Calu3 (cell line): ENCODE data around the gene CPNE8. TPM values are rescaled to one million over a fixed set of nuclear protein-coding genes. Genes with fewer than 3 reads are reported as not detected.

ENCODE experiments used
- BruUV-seq: library from RNA; stranded (reverse); fragments of 400-500 nt; replicated peaks from 2 replicates; lab custom pipeline; 2021; lab: Mats Ljungman, UMichigan
- CTCF ChIA-PET: fragments of 300-600 bp; sonication (Branson Sonifier 250); formaldehyde crosslinking; loops from one replicate; lab custom pipeline; 2022; ENCODE audit warnings: antibody characterized with exemption; lab: Charles Lee
- DNase-seq: peaks from one replicate; pipeline ENCODE4 v3.0.0; 2022
- H3K27ac Mint-ChIP-seq: one replicate; pipeline ENCODE4 v1.8.0; 2022; ENCODE audit warnings: mixed read lengths; ENCODE audit not compliant: unreplicated experiment
- H3K27me3 Mint-ChIP-seq: one replicate; pipeline ENCODE4 v1.8.0; 2022; ENCODE audit warnings: mixed read lengths; ENCODE audit not compliant: unreplicated experiment
- H3K36me3 Mint-ChIP-seq: one replicate; pipeline ENCODE4 v1.8.0; 2022; ENCODE audit warnings: mild to moderate bottlenecking, moderate library complexity, mixed read lengths; ENCODE audit not compliant: insufficient read depth, unreplicated experiment
- H3K4me1 Mint-ChIP-seq: one replicate; pipeline ENCODE4 v1.8.0; 2022; ENCODE audit warnings: mild to moderate bottlenecking, low read depth, mixed read lengths; ENCODE audit not compliant: unreplicated experiment
- H3K4me3 Mint-ChIP-seq: one replicate; pipeline ENCODE4 v1.8.0; 2022; ENCODE audit warnings: mild to moderate bottlenecking, low read depth, moderate library complexity, mixed read lengths; ENCODE audit not compliant: unreplicated experiment
- H3K9me3 Mint-ChIP-seq: one replicate; pipeline ENCODE4 v1.8.0; 2022; ENCODE audit warnings: low read depth, mixed read lengths; ENCODE audit not compliant: unreplicated experiment
- intact Hi-C: fragments of 100-400 bp; cut with micrococcal nuclease; formaldehyde crosslinking; loops from one replicate; pipeline ENCODE4 v1.10.0; 2022; ENCODE audit not compliant: unreplicated experiment
- total RNA-seq: library from RNA; stranded (reverse); gene quantifications from 2 replicates; pipeline ENCODE4 v1.2.3, GENCODE V29; 2022
- TF ChIP-seq, protein P1 (sequence below): fragments of 200-600 bp; IDR thresholded peaks from one replicate; pipeline ENCODE4 v1.8.0; 2022; ENCODE audit warnings: antibody characterized with exemption; ENCODE audit not compliant: unreplicated experiment

CPNE8 gene
- total RNA-seq, 1 experiment from 2014 or later: 17.8 TPM

DNA sequence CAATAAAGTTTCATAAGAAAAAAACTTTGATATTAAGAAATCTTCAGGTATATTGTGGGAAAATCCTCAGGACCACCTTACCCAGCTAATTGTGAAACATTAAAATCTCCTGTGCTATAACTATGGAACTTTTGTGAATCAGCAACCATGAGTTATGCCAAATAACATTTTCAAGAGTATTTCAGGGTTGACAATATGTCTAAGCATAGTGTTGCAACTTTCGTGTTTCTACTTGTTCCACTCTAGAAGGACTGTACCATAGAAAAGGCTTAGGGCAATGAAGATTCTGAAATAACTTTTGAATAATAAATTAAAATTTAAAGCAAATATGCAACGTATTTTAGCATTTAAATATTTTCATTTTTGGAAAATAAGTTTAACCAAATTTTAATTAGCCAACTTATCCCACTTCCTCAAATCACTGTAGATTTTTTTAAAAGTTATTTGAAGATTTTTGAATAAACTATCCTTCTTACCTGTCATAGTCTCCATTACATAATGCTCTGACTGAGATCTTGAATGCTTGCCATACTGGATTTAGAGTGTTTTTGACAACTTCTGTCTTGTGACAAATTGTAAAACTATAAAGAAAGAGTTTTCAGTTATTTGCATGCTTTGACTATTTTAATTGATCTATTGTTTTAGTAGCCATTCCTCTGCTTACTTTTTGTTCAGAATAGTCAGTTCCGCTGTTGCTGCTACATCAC lies 143.6 kb downstream of the CPNE8 start:
- BruUV-seq: no TSS peak
- no peak for DNase-seq
- CTCF ChIA-PET: no interaction called here
- Mint-ChIP-seq H3K9me3 (no peaks in the 10 kb centered on the region), H3K4me1 (no peaks in the 10 kb centered on the region), H3K27ac (no peak overlapping the region), H3K4me3 (no peak overlapping the region), H3K36me3 (no peaks in the 10 kb centered on the region), H3K27me3 (no peaks in the 10 kb centered on the region)
- intact Hi-C loops: no loop called here
- TF ChIP-seq, protein P1, sequence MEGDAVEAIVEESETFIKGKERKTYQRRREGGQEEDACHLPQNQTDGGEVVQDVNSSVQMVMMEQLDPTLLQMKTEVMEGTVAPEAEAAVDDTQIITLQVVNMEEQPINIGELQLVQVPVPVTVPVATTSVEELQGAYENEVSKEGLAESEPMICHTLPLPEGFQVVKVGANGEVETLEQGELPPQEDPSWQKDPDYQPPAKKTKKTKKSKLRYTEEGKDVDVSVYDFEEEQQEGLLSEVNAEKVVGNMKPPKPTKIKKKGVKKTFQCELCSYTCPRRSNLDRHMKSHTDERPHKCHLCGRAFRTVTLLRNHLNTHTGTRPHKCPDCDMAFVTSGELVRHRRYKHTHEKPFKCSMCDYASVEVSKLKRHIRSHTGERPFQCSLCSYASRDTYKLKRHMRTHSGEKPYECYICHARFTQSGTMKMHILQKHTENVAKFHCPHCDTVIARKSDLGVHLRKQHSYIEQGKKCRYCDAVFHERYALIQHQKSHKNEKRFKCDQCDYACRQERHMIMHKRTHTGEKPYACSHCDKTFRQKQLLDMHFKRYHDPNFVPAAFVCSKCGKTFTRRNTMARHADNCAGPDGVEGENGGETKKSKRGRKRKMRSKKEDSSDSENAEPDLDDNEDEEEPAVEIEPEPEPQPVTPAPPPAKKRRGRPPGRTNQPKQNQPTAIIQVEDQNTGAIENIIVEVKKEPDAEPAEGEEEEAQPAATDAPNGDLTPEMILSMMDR: no peak

DNA sequence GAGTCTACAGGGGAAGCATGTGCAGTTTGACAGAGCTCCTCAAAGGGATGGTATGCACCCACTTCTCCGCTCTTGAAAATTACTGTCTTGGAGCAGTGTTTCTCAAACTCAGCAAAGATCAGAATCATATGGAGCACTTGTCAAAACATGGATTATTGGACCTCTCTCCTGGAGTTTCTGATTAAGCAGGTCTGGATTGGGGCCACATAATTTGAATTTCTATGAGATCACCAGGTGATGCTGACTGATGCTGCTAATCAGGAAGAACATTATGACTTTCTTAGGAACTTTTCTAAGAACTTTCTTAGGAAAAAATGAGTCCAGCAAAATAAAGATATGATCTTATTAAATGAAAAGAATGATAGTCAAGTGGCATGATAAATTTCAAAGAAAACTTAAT lies 144.3 kb downstream of the CPNE8 start:
- no TSS peak for BruUV-seq
- H3K4me1 Mint-ChIP-seq: no peaks in the 10 kb centered on the region

DNA sequence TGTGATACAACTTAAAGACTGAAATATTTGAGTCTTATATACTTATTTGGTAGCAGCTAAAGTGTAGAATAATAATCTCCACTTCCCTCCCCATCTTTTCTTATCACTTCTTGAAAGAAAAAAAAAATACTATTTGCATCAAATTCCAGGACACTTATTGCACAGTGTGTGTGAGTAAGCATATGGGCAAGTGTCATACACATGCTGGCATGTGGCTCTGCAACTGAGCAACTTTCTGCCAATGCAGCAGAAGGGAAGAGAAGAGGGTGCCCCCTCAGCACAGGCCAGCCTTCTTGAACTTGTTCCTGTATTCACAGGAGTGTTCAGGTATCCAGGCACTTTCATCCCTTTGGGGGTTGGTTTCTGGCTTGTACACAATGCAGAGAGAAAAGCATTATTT lies 145.8 kb downstream of the CPNE8 start:
- CTCF ChIA-PET: no interaction called here
- BruUV-seq: no TSS peak
- Mint-ChIP-seq H3K4me3 (no peak overlapping the region), H3K27ac (no peak overlapping the region), H3K4me1 (no peaks in the 10 kb centered on the region), H3K36me3 (no peaks in the 10 kb centered on the region), H3K9me3 (no peaks in the 10 kb centered on the region), H3K27me3 (no peaks in the 10 kb centered on the region)
- intact Hi-C loops: no loop called here
- TF ChIP-seq, protein P1: no peak
- DNase-seq: no peak

More for the DNA sequence above, 144.3 kb downstream of the CPNE8 start:
- no peak for DNase-seq
- intact Hi-C loops: no loop called here
- Mint-ChIP-seq H3K9me3 (no peaks in the 10 kb centered on the region), H3K27ac (no peak overlapping the region), H3K27me3 (no peaks in the 10 kb centered on the region), H3K4me3 (no peak overlapping the region), H3K36me3 (no peaks in the 10 kb centered on the region)
- CTCF ChIA-PET: no interaction called here
- TF ChIP-seq, protein P1: no peak

DNA sequence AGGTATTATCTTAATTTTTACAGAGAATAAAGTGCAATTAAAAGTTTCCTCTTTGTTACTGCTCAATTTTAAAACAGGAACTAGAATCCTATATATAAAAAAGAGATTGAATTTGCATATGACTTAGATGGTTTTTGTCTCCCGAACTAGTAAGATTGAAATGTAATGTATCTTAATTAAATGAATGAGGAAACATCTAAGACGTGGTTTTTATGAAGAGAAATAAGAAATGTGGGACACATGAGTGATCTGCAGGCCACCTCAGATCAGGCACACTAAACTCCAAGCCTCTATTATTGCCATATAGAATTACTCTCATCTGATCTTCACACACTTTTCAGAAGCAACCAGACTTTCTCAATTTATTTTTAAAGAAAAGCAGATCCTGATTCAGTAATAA lies 158.6 kb downstream of the CPNE8 start:
- Mint-ChIP-seq H3K4me1 (no peaks in the 10 kb centered on the region), H3K27ac (no peak overlapping the region), H3K36me3 (peaks cover 7% of the 10 kb centered on the region), H3K9me3 (peaks cover 2% of the 10 kb centered on the region), H3K27me3 (no peaks in the 10 kb centered on the region), H3K4me3 (no peak overlapping the region)
- intact Hi-C loops: no loop called here
- DNase-seq: no peak
- BruUV-seq: no TSS peak
- TF ChIP-seq, protein P1: no peak
- CTCF ChIA-PET: no interaction called here
